SK-N-SH treated with all-trans-retinoic acid at 6 μM for 48 hours (cell line): ENCODE data around the gene ITPR2.

ENCODE experiments used
- PATZ1 ChIP-seq: fragments of 250-450 bp; sonication (Bioruptor Pico); IDR thresholded peaks from 2 replicates; pipeline ENCODE4 v1.8.0; 2020; ENCODE audit warnings: mild to moderate bottlenecking, moderate library complexity, borderline replicate concordance
- ZNF8 ChIP-seq: fragments of 450-650 bp; formaldehyde crosslinking; IDR thresholded peaks from 2 replicates; pipeline ENCODE4 v1.5.0; 2020; ENCODE audit warnings: mild to moderate bottlenecking, moderate library complexity
- TF ChIP-seq, protein P1 (sequence below): fragments of 250-450 bp; sonication (Bioruptor Pico); IDR thresholded peaks from 2 replicates; pipeline ENCODE4 v1.5.0; 2020; ENCODE audit warnings: mild to moderate bottlenecking, moderate library complexity

DNA sequence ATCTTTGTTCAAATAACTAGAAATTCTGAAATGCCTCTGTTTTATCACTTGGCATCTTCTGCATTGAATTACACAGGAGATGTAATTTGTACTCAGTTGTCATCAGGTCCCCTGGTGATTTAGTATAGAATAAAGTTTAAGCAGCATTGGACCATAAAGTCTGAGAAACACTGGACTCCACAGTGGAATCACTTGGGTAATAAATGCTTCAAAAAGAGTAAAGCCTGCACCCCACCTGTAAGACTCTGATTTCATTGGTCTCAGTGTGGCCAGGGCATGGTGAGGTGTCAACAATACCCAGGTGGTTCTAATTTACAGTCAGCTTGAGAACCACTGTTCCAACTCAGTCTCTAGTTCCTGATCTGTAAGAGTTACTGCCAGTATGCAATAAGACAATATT lies 148.9 kb downstream of the ITPR2 start:
- TF ChIP-seq PATZ1 (CRISPR knock-in tag) (no peak), ZNF8 (no peak)
- TF ChIP-seq, protein P1, sequence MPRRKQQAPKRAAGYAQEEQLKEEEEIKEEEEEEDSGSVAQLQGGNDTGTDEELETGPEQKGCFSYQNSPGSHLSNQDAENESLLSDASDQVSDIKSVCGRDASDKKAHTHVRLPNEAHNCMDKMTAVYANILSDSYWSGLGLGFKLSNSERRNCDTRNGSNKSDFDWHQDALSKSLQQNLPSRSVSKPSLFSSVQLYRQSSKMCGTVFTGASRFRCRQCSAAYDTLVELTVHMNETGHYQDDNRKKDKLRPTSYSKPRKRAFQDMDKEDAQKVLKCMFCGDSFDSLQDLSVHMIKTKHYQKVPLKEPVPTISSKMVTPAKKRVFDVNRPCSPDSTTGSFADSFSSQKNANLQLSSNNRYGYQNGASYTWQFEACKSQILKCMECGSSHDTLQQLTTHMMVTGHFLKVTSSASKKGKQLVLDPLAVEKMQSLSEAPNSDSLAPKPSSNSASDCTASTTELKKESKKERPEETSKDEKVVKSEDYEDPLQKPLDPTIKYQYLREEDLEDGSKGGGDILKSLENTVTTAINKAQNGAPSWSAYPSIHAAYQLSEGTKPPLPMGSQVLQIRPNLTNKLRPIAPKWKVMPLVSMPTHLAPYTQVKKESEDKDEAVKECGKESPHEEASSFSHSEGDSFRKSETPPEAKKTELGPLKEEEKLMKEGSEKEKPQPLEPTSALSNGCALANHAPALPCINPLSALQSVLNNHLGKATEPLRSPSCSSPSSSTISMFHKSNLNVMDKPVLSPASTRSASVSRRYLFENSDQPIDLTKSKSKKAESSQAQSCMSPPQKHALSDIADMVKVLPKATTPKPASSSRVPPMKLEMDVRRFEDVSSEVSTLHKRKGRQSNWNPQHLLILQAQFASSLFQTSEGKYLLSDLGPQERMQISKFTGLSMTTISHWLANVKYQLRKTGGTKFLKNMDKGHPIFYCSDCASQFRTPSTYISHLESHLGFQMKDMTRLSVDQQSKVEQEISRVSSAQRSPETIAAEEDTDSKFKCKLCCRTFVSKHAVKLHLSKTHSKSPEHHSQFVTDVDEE: no peak
